NCI-H2196 treated with DMSO at 0.1 percent for 48 hours (cell line): ENCODE measurements around the gene ZNF519.
"Not testable (repeated sequence)": the region's sequence is repeated elsewhere in the genome, so short reads cannot be mapped to it uniquely, and the experiment has no call there.

Experiments used
- DNase-seq: peaks from one replicate; lab custom pipeline; 2025; ENCODE audit not compliant: unreplicated experiment; lab: John Stamatoyannopoulos, UW

Gene ZNF519

DNA sequence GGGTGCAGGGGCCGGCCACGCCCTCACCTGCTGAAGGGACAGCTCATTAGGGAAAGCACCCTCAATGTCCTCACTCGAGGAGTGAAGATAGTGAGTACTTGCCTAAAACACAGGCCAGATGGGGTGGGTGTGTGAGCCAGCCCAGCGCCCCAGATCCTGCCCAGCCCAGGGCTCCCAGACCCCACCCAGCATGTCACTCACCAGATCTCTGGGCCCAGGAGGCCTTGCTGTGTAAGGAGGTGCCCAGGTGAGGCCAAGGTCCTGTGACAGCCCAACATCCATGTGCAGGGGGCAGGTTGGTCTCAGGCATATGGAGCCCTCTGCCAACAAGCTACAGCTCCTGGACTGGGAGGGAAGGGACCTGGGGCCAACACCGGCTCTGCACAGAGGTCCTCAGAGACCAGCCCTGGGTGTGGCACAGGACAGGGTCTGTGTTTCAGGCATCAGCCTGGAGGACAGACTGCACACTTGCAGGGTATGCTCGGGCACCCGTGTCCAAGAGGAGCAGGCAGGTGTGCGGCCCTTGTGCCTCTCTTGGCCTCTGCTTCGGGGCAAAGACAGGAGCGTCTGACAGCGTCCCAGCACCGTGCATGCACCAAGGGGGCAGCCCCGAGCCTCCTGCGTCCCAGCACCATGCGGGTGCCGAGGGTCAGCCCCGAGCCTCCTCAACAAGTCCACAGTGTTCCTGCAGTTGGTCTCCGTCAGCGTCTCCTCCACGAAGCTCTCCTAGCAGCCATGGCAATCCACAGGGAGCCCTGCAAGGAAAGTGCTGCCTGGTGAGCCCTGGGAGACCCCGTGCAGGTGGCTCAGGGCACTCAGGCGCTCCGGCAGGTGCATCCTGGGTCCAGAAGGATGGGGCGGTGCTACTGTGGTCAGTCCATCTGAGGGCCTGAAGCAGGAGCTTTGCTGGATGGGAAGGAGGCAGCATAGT lies 16.0 kb upstream of the ZNF519 start:
- not testable (repeated sequence) for DNase-seq

DNA sequence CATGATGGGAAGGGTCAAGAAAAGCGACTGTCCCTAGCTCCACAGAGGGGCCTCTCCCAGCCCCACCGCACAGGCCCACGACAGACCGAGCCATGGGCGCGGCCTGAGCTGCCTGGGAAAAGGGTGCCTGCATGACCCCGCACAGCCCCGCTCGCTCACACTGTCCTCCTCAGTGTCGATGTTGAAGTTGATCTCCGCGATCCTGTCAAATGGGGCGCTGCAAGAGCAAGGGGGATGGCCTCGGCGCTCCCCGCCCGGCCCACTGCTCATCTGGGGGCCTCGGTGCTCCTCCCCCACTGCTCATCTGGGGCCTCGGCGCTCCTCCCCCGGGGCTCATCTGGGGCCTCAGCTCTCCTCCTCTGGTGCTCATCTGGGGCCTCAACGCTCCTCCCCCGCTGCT lies 14.5 kb upstream of the ZNF519 start:
- not testable (repeated sequence) for DNase-seq

DNA sequence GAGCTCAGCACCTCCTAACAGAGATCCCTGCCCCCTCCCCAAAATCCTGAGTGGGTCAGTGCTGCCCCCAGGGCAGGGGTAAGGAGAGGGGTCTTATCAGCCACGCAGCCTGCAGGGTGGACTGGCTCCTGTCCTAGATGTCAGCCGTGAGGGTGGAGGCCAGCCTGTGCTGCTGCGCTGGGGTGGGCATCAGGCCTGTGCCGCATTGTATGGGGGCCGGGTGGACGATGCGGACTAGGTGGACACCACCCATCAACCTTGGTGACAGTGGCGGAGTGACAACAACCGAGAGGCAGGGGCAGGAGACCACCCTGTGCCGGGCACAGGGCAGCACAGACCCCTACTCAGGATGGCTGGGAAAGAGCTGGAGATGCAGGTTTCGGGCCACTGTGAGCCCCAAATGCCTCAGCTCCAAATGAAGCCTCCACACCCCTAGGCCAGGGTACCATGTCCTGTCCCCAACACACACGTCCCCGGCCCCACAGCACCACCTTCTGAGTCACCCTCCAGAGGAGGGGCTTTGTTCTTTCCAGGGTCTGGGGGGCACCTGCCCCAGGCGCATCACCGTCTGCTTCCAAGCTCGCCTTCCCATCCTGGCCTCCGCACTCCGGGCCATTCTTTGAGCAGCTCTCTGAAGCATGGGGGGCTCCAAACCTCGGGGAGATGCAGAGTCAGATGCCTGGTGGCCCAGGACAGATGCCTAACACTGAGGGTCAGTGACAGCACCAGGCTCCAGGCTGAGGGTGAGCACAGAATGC lies 13.5 kb upstream of the ZNF519 start:
- not testable (repeated sequence) for DNase-seq

DNA sequence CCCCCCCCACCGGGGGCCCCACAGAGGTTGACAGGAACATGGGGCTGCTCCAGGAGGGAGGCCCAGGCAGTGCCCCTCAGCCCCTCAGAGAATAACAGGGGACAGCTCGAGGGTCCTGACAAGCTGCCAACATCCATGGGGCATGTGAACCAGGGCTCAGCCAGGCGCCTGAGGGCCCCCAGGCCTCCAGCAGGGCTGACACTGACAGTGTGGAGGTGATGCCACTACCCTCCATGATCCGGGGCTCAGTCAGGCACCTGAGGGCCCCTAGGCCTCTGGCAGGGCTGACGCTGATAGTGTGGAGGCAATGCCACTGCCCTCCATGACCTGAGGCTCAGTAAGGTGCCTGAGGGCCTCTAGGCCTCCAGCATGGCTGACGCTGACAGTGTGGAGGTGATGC lies 12.8 kb upstream of the ZNF519 start:
- DNase-seq: not testable (repeated sequence)

DNA sequence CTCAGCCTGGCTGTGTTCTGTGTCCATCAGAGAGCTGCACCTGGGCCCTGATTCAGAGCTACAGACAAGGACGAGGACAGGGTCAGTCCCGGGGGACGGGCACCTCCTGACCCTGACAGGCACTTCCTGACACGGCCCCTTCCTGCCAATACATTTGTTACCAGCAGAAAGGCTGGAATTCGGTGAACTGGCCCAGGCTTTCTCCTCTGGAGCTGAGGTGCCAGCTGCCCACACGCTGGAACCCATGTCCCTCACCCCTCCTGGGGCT lies 12.3 kb upstream of the ZNF519 start:
- DNase-seq: no peak

DNA sequence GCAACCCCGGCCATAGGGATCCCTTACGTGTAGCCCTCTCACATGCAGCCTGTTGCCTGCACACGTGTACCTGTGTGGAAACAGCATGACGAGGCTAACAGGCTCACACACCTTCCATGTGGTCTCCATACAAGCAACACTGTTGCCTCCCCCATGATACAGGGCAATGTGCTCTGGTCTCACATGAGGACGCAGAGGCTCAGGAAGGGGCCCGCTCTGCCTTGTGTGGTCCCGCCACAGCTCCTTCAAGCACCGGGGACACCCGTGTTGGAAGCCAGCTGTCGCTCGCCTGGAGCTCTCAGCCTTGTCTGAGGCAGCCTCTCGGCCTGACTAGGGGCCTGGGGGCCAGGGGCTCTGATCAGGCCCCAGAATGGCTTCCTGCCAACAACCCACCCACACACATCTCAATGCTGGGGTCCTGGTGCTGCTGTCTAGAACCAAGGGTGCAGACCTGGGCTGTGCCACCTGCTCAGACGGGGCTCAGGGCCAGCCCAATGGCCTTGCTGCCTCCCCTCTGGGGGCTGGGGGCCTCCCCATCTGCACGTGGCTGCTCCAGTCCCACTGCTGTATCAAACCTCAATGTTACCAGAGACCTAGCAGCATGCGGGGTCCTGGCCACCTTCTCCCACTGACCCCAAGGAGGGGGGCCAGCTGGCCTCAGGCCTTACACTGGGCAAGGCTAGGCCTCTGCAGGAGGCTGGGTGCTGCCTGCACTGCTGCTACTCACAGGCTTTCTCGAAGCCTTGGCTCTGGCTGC lies 11.8 kb upstream of the ZNF519 start:
- not testable (repeated sequence) for DNase-seq

DNA sequence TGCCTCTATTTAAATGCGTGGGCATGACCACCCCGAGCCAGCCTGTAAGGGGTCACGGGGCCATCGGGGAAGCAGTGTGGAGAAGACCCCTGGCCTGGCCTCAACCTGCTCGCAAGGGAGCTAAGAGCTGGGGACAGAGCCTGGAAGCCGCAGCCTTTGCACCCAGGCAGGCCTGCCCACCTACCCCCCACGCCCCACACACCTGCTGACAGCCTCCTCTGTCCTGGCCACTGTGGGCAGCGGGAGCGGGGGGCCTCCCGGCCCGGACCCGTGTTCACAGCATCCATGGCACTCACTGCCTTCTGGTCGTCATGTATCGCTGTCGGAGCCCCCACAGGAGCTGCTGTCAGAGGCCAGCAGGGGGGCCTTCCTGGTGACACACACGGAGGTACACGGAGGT lies 11.2 kb upstream of the ZNF519 start:
- not testable (repeated sequence) for DNase-seq

DNA sequence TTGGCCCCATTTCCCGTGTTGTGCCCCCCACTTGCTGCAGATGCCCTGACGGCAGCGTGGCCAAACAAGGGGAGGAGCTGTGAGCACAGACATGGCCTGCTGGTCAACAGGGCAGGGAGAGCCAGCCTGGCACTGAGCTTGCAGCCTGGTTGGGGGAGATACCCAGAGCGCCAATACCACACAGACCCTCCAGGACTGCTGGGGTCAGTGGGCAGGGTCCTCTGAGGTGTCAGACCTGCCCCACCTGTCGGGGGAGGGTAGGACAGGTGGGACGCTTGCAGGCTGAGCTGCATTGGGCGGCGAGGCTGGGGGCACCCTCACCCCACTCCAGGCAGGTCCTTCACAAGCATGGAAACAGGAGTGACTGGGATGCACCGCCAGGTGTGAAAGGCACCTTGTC lies 9.9 kb upstream of the ZNF519 start:
- DNase-seq: not testable (repeated sequence)

DNA sequence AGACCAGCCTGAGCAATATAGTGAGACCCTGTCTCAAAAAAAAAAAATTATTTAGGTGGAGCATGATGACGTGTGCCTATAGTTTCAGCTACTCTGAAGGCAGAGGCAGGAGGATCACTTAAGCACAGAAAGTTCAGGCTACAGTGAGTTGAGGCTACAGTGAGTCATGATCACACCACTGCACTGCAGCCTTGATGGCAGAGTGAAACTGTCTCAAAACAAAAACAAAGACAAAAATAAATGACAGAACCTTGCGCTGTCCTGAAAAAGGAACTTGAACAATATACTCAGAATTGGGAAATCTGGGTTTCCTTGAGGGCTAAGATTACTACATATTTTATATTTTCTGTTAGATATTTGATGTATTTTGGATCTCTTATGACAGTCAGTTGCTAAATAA lies 7.3 kb upstream of the ZNF519 start:
- DNase-seq: not testable (repeated sequence)

DNA sequence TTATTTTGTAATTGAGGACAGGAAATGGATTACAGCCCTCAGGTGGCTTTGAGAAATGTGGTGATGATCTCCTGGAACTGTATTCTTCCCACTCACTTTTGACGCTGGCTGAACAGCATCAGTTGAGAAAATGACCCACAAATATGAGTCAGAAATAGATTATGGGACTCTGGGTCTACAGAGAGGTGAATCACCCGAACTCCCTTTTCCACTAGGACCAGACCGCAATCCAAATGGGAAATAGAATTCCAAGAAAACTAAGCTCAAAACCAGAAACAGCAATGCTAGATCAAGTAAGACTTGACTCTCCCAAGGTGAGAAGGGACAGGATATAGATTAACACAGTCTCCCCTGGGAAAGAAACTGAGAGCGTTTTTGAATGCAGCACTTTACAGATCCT lies 5.7 kb upstream of the ZNF519 start:
- DNase-seq: not testable (repeated sequence)

DNA sequence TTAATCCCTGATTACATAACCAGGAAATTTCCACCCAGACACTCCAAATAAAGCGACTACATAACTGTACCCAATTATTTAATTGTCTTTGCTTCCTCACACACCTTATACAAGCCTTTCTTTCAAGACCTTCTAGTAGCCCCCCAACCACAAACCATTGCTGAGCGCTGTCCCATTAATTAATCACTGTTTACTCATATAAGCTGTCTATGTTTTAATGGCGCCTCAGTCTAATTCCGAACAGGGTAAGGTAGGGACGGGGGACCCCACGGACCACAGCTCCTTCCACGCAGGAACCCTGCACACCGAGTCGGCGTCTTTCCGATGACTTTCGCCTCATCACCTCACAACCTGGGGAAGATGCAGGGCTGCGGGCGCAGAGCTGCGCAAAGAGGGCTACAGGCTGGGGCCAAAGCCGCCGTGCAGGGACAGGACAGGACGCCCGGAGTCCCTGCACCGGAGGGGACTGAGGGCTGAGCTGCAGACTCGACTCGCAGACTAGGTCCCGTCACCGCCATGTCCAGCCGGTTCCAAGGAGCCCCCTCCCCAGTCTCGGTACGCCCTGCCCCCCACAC lies 452 bp downstream of the ZNF519 start:
- not testable (repeated sequence) for DNase-seq

DNA sequence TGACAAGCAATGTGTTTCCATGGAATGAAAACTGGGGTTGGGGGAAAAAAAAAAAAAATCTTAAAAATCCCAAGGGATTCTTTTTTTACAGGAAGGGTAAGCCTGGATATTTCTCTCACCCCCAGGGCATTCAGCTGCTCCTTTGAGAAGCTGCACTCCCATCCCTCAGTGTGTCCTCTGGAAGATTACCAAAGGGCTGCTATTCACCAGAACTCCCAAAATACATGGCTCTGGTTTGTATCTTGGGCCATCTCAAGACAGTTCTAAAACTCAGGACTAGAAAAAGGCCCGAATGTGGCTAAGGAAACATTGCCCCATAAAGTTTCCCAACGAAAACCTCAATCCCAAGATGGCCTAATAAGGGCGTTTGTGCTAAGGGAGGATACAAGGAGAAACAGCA lies 1.4 kb downstream of the ZNF519 start:
- DNase-seq: not testable (repeated sequence)

DNA sequence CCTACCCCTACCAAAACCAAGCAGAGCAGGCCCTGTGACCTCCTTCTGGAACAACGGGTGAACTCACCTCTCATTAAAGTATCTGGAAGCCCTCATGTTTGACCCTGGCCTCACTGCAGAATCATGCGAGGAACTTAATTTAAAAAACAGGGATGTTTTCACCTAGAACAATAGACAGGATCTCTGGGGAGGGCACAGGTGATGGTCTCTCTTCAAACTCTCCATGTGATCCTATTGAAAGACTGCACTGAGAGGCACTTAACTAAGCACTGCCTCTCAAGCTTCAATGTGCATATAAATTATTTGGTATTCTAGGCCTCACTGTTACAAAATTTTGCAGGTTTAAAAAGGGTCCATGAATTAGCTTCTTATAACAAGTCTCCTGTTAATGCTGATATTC lies 7.5 kb downstream of the ZNF519 start:
- DNase-seq: no peak

DNA sequence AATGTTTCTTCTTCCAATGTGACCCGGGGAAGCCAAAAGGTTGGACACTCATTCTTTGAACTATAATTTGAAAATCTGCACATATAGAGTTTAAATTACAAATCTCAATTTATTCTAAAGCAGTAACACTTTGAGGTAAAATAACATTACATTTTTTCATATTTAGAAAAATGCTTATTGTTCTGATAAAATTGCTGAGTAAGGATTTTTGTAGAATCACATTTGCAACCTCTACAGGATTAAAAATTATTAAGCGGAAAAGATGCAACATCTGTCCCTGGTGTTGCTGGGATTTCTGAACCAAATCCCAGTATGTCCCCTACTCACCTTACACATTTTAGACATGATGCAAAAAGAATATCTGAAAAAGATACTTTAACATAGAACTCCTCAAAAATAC lies 10.1 kb downstream of the ZNF519 start:
- DNase-seq: no peak

DNA sequence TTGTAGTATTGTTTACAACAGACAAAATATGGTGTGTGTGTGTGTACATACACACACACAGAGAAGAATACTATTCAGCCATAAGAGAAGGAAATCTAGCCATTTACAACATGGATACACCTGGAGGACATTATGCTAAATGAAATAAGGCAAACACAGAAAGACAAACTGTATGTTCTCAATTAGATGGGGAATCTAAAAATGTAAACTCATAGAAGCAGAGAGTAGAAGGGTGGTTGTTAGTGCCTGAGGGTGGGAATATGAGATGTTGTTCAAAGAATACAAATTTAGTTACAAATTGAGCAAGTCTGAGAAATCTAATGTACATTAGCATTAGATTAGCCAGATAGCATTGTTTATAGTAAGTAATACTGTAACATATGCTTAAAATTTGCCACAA lies 11.3 kb downstream of the ZNF519 start:
- DNase-seq: no peak

DNA sequence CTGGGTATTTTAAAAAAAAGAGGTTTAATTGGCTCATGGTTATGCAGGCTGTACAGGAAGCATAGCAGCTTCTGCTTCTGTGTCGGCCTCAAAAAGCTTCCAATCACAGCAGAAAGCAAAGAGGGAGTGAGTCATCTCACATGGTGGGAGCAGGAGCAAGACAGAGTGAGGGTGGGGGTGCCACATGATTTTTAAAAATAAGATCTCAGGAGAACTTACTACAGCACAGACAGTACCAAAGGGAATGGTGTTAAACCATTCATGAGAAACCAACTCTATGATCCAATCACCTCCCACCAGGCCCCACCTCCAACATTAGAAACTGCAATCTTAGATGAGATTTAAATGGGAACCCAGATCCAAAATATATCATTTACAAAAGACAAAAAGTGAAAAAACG lies 14.6 kb downstream of the ZNF519 start:
- DNase-seq: no peak

DNA sequence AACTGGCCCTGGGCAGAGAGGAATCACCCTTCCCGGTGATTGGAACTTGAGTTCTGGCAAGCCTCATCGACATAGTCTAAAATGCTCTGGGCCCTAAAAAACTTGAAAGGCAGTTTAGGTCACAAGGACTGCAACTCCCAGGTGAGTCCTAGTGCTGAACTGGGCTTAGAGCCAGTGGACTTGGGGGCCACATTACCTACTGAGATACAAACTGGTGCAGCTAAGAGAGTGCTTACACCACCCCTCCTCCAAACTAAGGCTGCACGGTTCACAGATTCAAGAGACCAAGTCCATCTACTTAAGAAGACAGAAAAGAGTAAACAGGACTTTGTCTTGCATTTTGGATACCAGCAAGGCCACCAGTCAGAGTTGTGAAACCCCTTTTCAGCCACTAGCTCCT lies 25.3 kb downstream of the ZNF519 start:
- DNase-seq: no peak

DNA sequence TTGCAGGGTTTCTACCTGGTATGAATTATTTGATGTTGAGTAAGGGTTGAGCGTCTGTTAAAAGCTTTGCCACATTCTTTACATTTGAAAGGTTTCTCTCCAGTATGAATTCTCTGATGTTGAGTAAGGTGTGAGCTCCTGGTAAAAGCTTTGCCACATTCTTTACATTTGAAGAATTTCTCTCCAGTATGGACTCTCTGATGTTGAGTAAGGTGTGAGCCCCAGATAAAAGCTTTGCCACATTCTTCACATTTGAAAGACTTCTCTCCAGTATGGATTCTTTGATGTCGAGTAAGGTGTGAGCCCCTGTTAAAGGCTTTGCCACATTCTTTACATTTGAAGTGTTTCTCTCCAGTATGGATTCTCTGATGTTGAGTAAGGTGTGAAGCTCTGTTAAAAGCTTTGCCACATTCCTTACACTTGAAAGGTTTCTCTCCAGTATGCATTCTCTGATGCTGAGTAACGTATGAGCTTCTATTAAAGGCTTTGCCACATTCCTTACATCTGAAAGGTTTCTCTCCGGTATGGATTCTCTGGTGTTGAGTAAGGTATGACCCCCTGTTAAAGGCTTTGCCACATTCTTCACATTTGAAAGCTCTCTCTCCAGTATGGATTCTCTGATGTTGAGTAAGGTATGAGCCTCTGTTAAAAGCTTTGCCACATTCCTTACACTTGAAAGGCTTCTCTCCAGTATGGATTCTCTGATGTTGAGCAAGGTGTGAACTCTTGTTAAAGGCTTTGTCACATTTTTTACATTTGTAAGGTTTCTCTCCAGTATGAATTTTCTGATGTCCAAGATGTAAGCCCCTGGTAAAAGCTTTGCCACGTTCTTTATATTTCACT lies 27.1 kb downstream of the ZNF519 start:
- DNase-seq: no peak

DNA sequence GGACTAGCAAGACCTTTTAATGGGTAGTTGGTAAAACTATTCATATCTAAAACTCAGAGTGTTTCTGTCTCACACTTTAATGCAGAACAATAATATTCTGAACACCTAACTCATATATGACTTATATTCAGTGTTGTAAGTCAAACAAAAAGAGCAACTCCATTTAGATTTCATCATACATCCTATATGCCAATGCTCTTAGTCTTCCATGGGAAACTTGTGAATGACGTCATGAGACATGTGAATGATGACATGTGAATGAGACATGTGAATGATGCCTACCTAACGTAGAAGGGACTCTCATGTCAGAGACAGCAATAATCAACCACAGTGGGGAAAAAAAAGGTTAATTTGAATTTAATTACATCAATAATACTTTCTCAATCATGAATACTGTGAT lies 28.0 kb downstream of the ZNF519 start:
- no peak for DNase-seq

DNA sequence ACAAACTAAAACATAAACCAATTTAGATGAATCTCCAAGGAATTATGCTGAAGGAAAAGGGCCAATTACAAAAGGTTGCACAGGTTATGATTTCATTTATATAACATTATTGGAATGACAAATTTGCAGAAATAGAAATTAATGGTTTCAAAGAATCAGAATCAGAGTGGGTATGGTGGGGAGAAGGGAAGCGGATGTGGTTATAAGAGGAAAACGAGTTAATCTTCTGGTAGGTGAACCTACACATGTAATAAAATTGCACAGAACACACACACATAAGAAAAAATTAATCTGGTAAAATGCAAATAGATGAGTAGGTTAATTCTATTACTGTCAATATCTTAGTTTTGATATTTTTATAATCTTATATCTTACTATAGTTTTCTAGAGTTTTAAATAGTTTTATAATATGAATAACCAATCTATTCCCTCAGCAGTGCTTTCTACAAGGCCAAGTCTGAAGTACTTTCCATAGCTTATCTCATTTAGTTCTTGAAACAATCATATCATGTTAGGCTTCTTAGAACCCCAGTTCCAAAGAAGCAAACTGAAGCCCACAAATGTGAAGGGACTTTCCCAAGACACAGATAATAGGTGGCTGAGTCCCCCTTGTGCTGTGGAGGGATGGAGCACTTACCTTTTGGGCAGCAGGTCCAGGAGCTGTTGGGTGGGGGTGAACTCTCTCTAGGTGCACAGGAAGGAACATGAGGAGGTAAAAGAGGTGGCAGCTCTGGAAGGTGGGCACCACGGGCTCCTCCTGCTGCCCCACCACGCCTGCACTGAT lies 31.5 kb downstream of the ZNF519 start:
- DNase-seq: no peak
